ENCODE results near the gene ARID4B. TPM values are rescaled to one million over a fixed set of nuclear protein-coding genes. Genes with fewer than 3 reads are reported as not detected.
A peak's percentile ranks its signal among the peaks of the same experiment; 100 is the strongest.

ARID4B gene
- total RNA-seq, 1 experiment from 2014 or later: 16.8 TPM

DNA sequence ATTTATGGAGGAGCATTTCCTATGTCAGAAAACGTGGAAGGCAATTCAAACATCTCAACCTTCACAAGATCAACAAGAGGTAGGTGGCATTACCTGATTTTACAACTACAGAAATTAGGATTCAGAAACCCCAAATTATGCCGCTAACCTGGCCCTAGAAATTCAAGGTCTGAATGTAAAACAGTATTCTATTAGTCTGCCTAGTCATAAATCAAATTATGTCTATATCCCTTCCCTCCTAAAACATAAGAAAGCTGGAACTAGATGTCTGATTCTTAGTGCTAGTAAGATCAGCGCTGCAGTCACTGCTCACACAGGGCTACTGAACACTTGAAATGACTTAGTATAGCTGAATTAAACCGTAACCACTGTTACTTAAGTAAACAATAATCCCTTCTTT is 200.8 kb downstream of the ARID4B start:
- H3K79me2 ChIP-seq (ENCODE audit: low read length): peaks cover 65% of the 10 kb centered on the region
- no peak overlapping the region for H2AFZ ChIP-seq (ENCODE audit: low read length)
- no TSS peak for BruUV-seq (replicated peaks)
- DNase-seq (no peak), ATAC-seq (no peak)
- H3K4me1 ChIP-seq (ENCODE audit: insufficient read depth, low read length): peaks cover 5% of the 10 kb centered on the region; the same call in 1 of the 2 replicates
- ChIA-PET POLR2A (ENCODE audit: unreplicated experiment) (no interaction called here), CTCF (no interaction called here)
- H3K27ac ChIP-seq (ENCODE audit: low read length): no peak overlapping the region
- no peaks in the 10 kb centered on the region for H3K9me3 ChIP-seq (ENCODE audit: low read length)
- H3K36me3 ChIP-seq (ENCODE audit: low read depth, low read length): peaks cover 11% of the 10 kb centered on the region
- H3K4me2 ChIP-seq (ENCODE audit: low read length): peak overlapping the region; percentile 85
- no peak for TF ChIP-seq EZH2 (IDR thresholded peaks at IDR 0.05; ENCODE audit: low read length, unreplicated experiment)
- no peak for TF ChIP-seq EZH2phosphoT487 (IDR thresholded peaks at IDR 0.05; ENCODE audit: borderline replicate concordance, low read length)
- TF ChIP-seq, protein P1, sequence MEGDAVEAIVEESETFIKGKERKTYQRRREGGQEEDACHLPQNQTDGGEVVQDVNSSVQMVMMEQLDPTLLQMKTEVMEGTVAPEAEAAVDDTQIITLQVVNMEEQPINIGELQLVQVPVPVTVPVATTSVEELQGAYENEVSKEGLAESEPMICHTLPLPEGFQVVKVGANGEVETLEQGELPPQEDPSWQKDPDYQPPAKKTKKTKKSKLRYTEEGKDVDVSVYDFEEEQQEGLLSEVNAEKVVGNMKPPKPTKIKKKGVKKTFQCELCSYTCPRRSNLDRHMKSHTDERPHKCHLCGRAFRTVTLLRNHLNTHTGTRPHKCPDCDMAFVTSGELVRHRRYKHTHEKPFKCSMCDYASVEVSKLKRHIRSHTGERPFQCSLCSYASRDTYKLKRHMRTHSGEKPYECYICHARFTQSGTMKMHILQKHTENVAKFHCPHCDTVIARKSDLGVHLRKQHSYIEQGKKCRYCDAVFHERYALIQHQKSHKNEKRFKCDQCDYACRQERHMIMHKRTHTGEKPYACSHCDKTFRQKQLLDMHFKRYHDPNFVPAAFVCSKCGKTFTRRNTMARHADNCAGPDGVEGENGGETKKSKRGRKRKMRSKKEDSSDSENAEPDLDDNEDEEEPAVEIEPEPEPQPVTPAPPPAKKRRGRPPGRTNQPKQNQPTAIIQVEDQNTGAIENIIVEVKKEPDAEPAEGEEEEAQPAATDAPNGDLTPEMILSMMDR (conservative IDR thresholded peaks at IDR 0.05; ENCODE audit: low read depth, low read length): no peak
- no peaks in the 10 kb centered on the region for H3F3A ChIP-seq (ENCODE audit: low read length, unreplicated experiment)
- peaks cover 44% of the 10 kb centered on the region for H4K20me1 ChIP-seq (ENCODE audit: low read length)
- intact Hi-C loops (cut with micrococcal nuclease): no loop called here
- H3K9ac ChIP-seq (ENCODE audit: low read length): peak overlapping the region; percentile 100
- H3K9me2 ChIP-seq (replicated peaks; ENCODE audit: low read length): no peaks in the 10 kb centered on the region
- no peaks in the 10 kb centered on the region for H3K27me3 ChIP-seq (ENCODE audit: low read length)
- H3K4me3 ChIP-seq (ENCODE audit: low read length): peak overlapping the region; percentile 97

DNA sequence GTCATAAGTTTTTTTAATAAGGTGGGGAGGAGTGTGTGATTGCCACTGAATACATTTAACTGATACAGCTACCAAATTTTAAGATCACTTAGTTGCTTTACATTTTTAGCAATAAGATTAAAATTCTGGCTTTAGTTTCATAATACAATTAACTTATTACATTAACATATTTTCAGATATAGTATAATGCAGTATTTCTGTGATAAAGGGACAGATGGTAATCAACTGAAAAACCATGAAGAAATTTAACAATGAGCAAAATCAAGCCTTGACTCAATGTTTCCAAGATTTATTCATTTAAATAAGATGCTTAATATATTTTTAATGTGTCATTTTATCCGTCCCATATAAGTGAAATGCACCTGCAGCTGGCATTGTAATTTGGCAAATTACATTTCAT is 203.3 kb downstream of the ARID4B start:
- no peak for TF ChIP-seq EZH2 (IDR thresholded peaks at IDR 0.05; ENCODE audit: low read length, unreplicated experiment)
- TF ChIP-seq, protein P1 (conservative IDR thresholded peaks at IDR 0.05; ENCODE audit: low read depth, low read length): no peak
- no peak for TF ChIP-seq EZH2phosphoT487 (IDR thresholded peaks at IDR 0.05; ENCODE audit: borderline replicate concordance, low read length)
- H3K9me2 ChIP-seq (replicated peaks; ENCODE audit: low read length): no peaks in the 10 kb centered on the region
- no peaks in the 10 kb centered on the region for H3K9me3 ChIP-seq (ENCODE audit: low read length)
- no peaks in the 10 kb centered on the region for H3F3A ChIP-seq (ENCODE audit: low read length, unreplicated experiment)
- intact Hi-C loops (cut with micrococcal nuclease): no loop called here
- ATAC-seq (no peak), DNase-seq (no peak)
- POLR2A ChIA-PET (ENCODE audit: unreplicated experiment): no interaction called here
- no peak overlapping the region for H3K4me3 ChIP-seq (ENCODE audit: low read length)
- peaks cover 18% of the 10 kb centered on the region for H3K36me3 ChIP-seq (ENCODE audit: low read depth, low read length)
- H3K79me2 ChIP-seq (ENCODE audit: low read length): peaks cover 90% of the 10 kb centered on the region
- H4K20me1 ChIP-seq (ENCODE audit: low read length): peaks cover 54% of the 10 kb centered on the region
- H2AFZ ChIP-seq (ENCODE audit: low read length): no peak overlapping the region
- H3K4me1 ChIP-seq (ENCODE audit: insufficient read depth, low read length): peaks cover 5% of the 10 kb centered on the region; the same call in 1 of the 2 replicates
- no peak overlapping the region for H3K9ac ChIP-seq (ENCODE audit: low read length)
- BruUV-seq (replicated peaks): no TSS peak
- CTCF ChIA-PET: no interaction called here
- H3K27me3 ChIP-seq (ENCODE audit: low read length): no peaks in the 10 kb centered on the region
- H3K27ac ChIP-seq (ENCODE audit: low read length): no peak overlapping the region
- H3K4me2 ChIP-seq (ENCODE audit: low read length): no peak overlapping the region

DNA sequence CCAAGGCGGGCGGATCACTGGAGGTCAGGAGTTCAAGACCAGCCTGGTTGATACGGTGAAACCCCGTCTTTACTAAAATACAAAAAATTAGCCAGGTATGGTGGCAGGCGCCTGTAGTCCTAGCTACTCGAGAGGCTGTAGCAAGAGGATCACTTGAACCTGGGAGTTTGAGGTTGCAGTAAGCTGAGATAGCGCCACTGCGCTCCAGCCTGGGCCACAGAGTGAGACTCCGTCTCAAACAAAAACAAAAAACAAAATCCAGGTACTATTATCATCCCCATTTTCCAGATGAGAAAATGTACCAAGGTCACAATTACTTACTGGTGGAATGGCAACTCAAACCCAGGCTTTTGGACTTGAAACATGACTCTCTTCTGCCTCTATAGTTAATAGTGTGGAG is 203.9 kb downstream of the ARID4B start:
- BruUV-seq (replicated peaks): no TSS peak
- CTCF ChIA-PET: no interaction called here
- Histone ChIP-seq H3K36me3 (ENCODE audit: low read depth, low read length) (peaks cover 23% of the 10 kb centered on the region), H2AFZ (ENCODE audit: low read length) (no peak overlapping the region), H4K20me1 (ENCODE audit: low read length) (peaks cover 54% of the 10 kb centered on the region), H3K4me3 (ENCODE audit: low read length) (no peak overlapping the region), H3K9me2 (replicated peaks; ENCODE audit: low read length) (no peaks in the 10 kb centered on the region), H3F3A (ENCODE audit: low read length, unreplicated experiment) (no peaks in the 10 kb centered on the region), H3K27ac (ENCODE audit: low read length) (no peak overlapping the region), H3K27me3 (ENCODE audit: low read length) (no peaks in the 10 kb centered on the region), H3K9ac (ENCODE audit: low read length) (no peak overlapping the region), H3K4me1 (ENCODE audit: insufficient read depth, low read length) (peaks cover 3% of the 10 kb centered on the region; the same call in 1 of the 2 replicates), H3K79me2 (ENCODE audit: low read length) (peaks cover 96% of the 10 kb centered on the region), H3K9me3 (ENCODE audit: low read length) (no peaks in the 10 kb centered on the region), H3K4me2 (ENCODE audit: low read length) (no peak overlapping the region)
- no peak for ATAC-seq
- POLR2A ChIA-PET (ENCODE audit: unreplicated experiment): no interaction called here
- no peak for DNase-seq
- intact Hi-C loops (cut with micrococcal nuclease): no loop called here
- TF ChIP-seq EZH2phosphoT487 (IDR thresholded peaks at IDR 0.05; ENCODE audit: borderline replicate concordance, low read length) (no peak), EZH2 (IDR thresholded peaks at IDR 0.05; ENCODE audit: low read length, unreplicated experiment) (no peak)
- TF ChIP-seq, protein P1 (conservative IDR thresholded peaks at IDR 0.05; ENCODE audit: low read depth, low read length): no peak
